ENCODE data around the gene CHD6. TPM values are rescaled to one million over a fixed set of nuclear protein-coding genes. Genes with fewer than 3 reads are reported as not detected.
"Not testable (repeated sequence)": the region's sequence is repeated elsewhere in the genome, so short reads cannot be mapped to it uniquely, and the experiment has no call there.

Gene CHD6
- total and polyA plus RNA-seq, 8 donors = 9.8 to 32.6 (median 19.5) TPM

DNA sequence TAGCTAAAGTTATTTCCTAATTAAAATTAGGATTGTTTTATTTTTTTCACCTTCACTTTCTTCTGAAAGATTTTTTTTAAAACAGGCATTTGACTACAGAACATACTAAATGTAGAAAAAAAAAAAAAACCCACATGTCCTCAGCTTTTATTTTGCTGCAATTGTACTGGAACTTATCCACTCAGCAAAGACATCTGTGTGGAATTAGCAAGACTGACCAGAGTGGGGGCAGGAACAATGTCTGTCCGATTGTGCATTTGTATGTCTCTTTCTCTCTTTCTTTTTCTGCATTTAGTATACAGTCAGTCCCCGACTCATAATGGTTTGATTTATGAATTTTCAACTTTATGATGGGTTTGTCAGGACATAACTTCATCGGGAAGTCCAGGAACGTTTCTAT, 77.3 kb downstream of the CHD6 start:
- Histone ChIP-seq H3K36me3 (no peaks in the 10 kb centered on the region), H3K27ac (no peak overlapping the region), H3K4me1 (no peaks in the 10 kb centered on the region), H3K27me3 (no peaks in the 10 kb centered on the region), H3K9me3 (no peaks in the 10 kb centered on the region), H3K4me3 (no peak overlapping the region)
- TF ChIP-seq, protein P1, sequence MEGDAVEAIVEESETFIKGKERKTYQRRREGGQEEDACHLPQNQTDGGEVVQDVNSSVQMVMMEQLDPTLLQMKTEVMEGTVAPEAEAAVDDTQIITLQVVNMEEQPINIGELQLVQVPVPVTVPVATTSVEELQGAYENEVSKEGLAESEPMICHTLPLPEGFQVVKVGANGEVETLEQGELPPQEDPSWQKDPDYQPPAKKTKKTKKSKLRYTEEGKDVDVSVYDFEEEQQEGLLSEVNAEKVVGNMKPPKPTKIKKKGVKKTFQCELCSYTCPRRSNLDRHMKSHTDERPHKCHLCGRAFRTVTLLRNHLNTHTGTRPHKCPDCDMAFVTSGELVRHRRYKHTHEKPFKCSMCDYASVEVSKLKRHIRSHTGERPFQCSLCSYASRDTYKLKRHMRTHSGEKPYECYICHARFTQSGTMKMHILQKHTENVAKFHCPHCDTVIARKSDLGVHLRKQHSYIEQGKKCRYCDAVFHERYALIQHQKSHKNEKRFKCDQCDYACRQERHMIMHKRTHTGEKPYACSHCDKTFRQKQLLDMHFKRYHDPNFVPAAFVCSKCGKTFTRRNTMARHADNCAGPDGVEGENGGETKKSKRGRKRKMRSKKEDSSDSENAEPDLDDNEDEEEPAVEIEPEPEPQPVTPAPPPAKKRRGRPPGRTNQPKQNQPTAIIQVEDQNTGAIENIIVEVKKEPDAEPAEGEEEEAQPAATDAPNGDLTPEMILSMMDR (IDR thresholded peaks at IDR 0.05) = no peak
- DNase-seq = no peak
- intact Hi-C loops (cut with DNase I) = no loop called here
- WGBS, 2 donors = 65 to 70% methylated on average over 4 of the region's 4 CpGs
- ATAC-seq = no peak
- FAIRE-seq = no peak

DNA sequence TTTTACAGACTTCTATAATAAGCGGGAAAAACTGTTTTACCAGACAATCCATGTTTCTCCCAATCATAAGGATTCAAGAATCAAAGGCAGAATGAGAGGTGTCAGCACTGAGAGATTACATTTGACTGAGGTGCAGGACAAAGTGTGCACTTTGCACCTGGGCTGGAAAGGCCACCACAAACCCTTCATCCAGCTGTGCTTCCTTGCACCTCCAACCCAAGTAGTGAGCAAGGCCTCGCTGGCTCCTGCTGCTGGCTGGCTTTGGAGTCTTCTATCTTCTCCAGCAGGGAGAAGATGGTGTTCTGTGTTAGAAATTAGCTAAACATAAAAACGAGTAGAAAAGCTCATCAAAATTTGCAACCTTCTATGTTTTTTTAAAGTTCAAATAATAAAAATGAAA, 77.7 kb downstream of the CHD6 start:
- no peak for DNase-seq
- Histone ChIP-seq H3K27me3 (no peaks in the 10 kb centered on the region), H3K9me3 (no peaks in the 10 kb centered on the region), H3K4me3 (no peak overlapping the region), H3K36me3 (no peaks in the 10 kb centered on the region), H3K4me1 (no peaks in the 10 kb centered on the region), H3K27ac (no peak overlapping the region)
- TF ChIP-seq, protein P1 (IDR thresholded peaks at IDR 0.05) = no peak
- 74 to 75% methylated on average over 3 of the region's 3 CpGs for WGBS, 2 donors
- intact Hi-C loops (cut with DNase I) = no loop called here
- no peak for ATAC-seq
- FAIRE-seq = no peak

DNA sequence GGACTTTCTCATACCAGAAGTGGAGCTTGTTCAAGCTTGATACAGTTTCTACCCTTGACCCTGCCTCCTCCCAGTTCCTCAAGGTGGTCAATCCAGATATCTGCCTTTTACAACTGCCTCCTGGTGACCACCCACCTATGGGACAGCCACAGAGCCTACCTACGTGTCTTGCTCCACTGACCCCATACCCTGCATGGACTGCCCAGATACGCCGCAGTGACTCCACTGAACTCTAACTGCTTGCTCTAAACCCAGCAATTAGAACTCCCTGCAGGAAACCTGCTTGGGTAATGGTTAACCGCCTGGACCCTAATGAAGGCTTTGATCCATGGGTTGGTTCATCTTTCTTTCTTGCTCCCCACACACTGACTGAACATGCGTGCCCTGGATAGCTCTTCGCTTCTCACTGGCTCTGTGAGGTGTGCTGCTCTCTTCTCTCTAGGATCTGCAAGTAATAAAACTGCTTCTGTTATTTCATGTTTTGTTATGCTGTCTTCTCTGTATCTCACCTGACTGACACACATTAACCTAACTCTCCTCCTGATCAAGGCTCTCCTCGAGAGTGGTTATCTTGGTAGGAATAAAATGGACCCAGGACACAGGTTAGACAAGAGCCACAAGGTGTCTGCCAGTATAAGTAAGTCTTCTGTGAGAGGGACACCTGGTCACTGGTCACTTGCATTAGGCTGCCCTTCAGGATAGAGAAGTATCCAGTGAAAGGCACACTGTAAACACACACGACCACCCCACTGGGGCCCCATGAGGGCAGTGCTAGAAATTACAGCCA, 79.2 kb downstream of the CHD6 start:
- no peak for ATAC-seq
- 86% methylated on average over 8 of the region's 8 CpGs for WGBS, 2 donors
- no peaks in the 10 kb centered on the region for H3K27me3 ChIP-seq
- no peaks in the 10 kb centered on the region for H3K4me1 ChIP-seq
- intact Hi-C loops (cut with DNase I) = no loop called here
- no peak for FAIRE-seq
- no peak overlapping the region for H3K27ac ChIP-seq
- TF ChIP-seq, protein P1 (IDR thresholded peaks at IDR 0.05) = no peak
- no peaks in the 10 kb centered on the region for H3K36me3 ChIP-seq
- DNase-seq = no peak
- H3K9me3 ChIP-seq = no peaks in the 10 kb centered on the region
- no peak overlapping the region for H3K4me3 ChIP-seq

DNA sequence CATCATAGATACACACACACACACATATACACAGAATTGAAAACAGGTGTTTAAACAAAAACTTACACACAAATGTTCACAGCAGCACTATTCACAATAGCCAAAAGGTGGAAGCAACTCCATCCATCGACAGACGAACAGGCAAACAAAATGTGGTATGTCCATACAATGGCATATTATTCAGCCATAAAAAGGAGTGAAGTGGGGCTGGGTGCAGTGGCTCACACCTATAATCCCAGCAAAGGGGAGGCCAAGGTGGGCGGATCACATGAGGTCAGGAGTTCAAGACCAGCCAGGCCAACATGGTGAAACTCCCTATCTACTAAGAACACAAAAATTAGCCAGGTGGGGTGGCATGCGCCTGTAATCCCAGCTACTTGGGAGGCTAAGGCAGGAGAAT, 80.3 kb downstream of the CHD6 start:
- no peaks in the 10 kb centered on the region for H3K4me1 ChIP-seq
- FAIRE-seq (no peak), ATAC-seq (no peak), DNase-seq (no peak)
- no peaks in the 10 kb centered on the region for H3K27me3 ChIP-seq
- no peaks in the 10 kb centered on the region for H3K9me3 ChIP-seq
- WGBS, 2 donors = 96% methylated on average over 4 of the region's 4 CpGs
- intact Hi-C loops (cut with DNase I) = no loop called here
- TF ChIP-seq, protein P1 (IDR thresholded peaks at IDR 0.05) = no peak
- no peak overlapping the region for H3K27ac ChIP-seq
- H3K4me3 ChIP-seq = no peak overlapping the region
- no peaks in the 10 kb centered on the region for H3K36me3 ChIP-seq

DNA sequence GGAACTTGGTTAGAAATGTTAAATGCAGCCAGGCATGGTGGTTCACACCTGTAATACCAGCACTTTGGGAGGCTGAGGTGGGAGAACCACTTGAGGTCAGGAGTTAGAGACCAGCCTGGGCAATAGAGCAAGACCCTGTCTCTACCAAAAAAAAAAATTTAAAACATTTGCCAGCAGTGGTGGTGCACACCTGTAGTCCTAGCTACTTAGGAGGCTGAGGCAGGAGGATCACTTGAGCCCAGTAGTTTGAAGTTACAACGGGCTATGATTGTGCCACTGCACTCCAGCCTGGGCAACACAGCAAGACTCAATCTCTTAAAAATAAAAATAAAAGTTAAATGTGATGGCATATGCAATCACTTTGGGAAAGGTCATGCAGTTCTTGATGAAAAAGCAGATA, 82.6 kb downstream of the CHD6 start:
- DNase-seq; FAIRE-seq; intact Hi-C loops (cut with DNase I); H3K27me3 ChIP-seq; H3K9me3 ChIP-seq; H3K4me3 ChIP-seq; H3K27ac ChIP-seq; H3K4me1 ChIP-seq; H3K36me3 ChIP-seq; ATAC-seq: not testable (repeated sequence)
- whole genome bisulfite sequencing, 2 donors = 96 to 100% methylated on average over 1 of the region's 1 CpG

Data from pancreas (tissue), 10 donors.